Right hindlimb (tissue), 1 donor: ENCODE data around the gene CCDC85B.
"Not testable (repeated sequence)": the region's sequence is repeated elsewhere in the genome, so short reads cannot be mapped to it uniquely, and the experiment has no call there.

Experiments used
- DNase-seq: peaks from one replicate; pipeline ENCODE4 v3.0.0-alpha.2; 2018

CCDC85B gene

GRCh38 chr11:65887723-65888162 is 2.7 kb upstream of the CCDC85B start:
- no peak for DNase-seq

DNA sequence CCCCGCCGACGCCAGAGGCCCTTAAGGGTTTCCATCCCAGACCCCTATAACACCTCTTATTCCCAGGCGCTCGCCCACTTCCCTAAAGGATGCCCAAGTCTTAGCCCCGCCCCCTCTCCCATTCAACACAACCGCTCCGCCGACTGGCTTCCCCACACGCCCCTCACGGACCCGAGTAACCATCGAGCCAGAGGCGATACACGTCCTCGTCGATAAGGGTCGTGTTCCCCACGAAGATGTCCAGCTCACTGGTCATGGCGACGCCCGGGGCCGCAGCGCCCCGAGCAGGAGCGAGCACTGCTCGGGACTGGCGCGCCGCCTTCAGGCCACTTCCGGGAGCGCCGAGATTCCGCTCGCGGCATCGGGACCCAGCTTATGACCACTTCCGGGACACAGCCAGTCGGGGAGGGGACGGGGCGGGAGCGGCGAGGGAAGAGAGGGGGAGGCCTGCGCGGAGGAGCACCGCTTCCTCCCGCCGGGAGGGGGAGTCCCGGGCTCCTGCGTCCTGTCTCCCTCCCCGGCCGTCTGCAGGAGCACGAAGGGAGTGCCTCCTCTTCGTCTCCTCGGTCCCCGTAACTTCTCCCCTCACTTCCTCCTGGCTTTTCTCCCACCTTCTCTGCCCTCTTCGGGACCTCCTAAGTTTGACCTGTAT is 2.2 kb upstream of the CCDC85B start, which contains the start of gene FIBP:
Gene FIBP, minus strand, starts transcription at position 309 of the 652 bp plus-strand sequence. Its CDS starts 53 bp downstream, at position 256.
- peak; percentile 99 for DNase-seq

DNA sequence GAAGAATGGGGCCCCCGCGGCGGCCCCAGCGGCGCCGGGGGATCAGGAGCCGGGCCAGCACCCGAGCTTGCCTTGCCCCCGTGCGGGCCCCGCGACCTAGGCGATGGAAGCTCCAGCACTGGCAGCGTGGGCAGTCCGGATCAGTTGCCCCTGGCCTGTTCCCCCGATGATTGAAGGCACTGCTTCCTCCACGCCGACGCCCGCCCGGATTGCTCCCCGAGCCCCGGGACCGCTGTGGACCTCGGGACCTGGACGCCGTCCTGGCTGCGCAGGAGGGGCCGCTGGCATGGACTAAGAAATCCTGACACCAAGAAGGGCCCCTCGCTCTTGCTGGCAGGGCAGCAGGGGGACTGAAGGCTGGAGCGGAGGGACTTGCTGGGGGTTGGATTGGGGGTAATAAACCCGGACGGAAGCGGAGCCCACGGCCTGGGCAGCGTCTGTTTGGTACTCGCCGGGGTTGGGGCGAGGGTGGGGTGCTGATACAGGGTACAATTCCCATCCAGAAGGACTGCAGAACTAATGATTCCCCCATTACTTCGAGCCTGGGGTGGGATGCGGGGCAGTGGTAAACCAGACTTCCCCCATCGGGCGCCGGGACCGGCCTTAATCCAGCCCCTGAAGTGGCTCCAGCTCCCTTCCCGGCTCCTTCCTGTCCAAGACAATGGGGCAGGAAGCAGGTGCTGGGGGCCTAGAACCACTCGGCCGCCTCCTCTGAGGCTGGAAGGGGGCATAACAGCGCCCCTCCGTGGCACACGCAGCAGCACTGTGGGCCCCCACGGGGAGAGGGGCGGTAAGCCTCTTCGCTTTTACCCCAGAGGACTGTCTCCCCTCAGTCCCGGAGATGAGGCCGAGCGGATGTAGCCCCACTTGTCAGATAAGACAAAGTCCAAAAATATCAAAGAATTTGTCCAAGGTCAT is 1.0 kb downstream of the CCDC85B start:
- peak; percentile 54 for DNase-seq

DNA sequence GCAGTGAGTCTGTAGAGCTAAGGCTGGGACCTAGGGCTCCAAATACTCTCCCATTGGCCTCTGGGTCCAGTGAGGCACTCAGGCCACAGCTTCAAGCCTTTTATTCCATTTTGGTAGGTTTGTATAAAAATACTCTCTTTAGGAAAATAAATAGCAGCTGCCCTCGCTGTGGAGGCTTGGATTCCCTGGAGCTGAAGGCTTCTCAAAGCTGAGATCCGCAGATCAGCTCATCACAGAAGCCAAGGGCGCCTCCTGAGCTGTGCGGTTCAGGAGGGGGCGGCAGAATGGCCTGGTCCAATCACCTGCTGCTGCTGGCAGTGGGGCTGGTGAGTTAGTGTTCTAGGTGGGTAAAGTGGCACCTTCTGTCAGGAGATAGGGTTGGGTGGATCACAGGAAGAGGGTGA is 1.7 kb downstream of the CCDC85B start:
- not testable (repeated sequence) for DNase-seq

DNA sequence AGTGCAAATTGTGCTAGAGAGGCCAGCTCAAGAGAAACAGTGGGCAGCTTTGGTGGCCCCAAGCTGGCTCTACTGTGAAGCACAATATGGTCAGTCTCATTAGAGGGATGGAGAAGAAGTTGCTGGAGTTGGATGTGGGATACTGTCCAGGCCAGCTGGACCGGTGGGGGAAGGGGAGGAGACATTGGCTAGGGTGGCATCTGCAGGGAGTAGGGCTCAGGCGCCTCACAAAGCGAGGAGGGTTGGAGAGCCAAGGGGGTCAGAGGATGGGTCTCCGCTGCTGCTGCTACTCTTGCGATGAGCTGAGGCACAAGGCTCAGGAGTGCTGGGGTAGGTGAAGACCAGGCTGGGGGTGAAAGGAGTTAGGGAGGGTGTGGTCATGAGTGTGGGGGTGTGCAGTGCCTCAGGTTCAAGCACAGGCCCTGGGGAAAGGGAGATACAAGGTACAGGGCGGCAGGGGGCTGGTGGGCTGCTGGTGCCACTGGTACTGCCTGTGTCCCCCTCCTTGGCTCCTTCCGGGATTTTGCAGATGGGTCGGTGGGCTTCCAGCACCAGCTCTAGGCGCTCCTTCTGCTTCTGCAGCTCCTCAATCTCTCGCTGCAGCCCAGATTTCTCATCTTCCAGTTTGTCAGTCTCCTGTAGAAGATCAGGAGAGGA is 2.3 kb downstream of the CCDC85B start:
- peak; percentile 21 for DNase-seq

DNA sequence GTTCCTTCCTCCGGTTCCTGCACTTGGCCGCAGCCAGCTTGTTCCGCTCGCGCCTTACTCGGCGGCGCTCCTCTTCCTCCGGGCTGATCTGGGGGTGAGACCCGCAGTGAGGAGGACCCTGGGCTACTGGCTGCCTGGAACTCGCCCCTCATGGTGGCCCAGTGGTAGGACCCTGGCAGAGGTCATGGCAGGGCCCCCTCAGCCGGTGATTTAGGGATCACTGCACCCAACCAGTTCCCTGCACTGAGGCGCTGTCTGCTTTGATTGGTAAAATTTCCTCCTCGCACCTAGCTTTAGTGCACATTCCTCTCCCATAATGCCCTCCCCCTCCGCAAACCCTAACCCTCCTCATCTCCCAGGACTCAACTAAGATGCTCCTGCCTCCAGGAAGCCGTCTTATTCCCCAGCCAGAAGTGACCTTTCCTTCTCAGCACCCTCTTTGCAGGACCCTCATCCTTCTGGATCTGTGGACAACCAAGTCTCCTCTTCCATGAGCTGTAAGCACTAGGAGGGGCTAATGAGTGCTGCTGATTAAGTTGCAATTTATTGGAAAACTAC is 3.6 kb downstream of the CCDC85B start:
- peak; percentile 19 for DNase-seq

DNA sequence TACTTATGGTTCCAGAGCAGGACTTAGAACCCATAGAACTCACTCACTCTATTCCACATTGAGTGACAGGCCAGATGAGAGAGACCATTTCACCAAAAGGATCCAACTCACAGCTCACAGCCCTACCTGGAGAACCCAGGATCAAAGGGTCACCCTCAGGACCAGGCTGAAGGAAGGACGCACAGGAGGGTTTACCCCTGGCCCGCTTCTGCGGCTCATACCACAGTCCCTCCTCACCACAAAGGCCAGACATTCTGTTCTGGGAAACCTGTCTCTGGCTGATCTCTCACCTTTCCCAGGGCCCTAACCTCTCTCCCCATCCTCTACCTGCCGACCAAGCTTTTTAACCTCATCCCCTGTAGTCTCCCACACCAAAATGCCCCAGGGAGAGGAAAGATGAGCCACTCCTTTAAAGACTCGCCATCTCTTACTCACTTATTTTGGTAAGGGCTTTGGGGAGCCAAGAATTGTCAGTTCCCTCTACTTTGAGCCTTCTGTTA is 5.1 kb downstream of the CCDC85B start:
- no peak for DNase-seq

DNA sequence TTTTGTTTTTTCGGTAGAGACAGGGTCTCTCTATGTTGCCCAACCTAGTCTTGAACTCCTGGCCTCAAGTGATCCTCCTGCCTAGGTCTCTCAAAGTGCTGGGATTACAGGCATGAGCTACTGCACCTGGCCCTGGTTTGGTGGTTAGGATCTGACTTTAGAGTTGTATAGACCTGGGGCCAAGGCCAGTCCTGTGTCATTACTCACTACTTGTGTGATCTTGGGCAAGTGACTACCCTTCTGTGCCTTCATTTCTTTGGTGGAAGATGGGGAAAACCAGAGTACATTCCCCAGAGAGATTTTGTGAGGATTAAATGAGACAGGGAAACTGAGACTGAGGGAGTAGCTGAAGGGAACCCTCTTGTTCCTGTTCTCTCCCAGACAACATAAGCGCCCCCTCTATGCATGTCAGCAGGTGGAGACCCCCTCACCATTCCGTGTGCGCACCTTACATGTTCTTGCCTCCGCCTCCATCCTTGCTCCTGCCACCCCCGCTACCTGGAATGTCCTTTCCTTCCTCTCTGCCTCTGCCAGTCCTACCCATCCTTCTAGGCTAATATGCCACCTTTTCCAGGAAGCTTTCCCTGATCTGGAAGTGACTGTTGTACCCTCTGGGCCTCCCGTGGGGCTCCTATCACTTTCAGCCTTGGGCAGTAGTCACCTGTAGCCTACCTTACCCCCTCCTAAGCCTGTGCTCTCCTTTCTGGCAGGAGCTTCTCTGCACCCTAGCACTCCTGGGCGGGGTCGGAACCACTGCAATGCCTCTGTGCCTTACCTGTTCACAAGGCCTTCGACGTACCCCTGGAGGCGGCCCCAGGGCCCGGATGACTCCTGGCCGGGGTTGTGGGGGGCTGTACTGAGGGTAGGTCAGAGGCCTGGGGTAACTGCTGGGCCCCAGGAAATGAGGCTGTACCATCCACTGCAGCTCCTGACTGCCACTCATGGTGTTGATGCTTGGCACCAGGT is 5.8 kb downstream of the CCDC85B start:
- no peak for DNase-seq

DNA sequence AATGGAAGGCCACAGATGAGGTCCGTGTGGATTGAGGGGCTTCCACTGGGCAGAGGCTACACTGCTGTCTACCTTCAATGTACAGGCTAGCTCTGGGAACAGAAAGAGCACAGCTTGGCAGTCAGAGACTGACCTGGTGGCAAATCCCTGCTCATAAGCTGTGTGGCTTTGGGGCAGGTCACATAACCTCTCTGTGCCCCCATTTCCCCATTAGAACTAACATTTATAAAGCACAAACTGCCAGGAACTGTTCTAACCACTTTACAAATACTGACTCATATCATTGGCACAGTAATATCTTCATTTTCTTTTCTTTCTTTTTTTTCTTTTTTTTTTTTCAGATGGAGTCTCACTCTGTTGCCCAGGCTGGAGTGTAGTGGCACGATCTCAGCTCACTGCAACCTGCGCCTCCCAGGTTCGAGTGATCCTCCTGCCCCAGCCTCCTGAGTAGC is 6.6 kb downstream of the CCDC85B start:
- no peak for DNase-seq

DNA sequence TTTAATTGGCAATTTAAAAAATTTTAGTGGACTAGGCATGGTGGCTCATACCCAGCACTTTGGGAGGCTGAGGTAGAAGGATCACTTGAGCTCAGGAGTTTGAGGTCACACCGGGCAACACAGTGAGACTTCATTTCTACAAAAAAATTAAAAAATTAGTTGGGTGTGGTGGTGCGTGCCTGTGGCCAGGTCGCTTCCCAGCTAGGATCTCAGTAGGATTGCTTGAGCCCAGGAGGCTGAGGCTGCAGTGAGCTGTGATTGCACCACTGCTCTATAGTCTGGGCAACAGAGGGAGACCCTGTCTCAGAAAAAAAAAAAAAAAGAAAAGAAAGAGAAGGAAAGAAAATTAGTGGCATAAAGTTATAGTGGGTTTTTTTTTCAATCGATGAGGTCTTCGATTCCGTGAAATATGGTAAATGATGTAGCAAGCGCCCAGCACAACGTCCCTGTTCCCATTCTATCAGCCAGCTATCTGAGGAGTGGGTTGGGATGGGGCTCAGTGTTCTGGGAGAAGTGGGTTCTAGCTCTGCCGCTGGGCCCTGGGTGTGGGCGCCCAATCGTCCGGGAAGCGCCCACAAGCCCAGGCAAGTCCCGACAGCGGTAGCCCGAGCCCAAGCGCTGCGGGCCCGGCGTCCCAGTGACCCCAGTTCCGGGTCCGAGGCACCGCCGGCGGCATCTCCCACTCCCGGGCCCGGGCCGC is 8.3 kb downstream of the CCDC85B start:
- DNase-seq: no peak

DNA sequence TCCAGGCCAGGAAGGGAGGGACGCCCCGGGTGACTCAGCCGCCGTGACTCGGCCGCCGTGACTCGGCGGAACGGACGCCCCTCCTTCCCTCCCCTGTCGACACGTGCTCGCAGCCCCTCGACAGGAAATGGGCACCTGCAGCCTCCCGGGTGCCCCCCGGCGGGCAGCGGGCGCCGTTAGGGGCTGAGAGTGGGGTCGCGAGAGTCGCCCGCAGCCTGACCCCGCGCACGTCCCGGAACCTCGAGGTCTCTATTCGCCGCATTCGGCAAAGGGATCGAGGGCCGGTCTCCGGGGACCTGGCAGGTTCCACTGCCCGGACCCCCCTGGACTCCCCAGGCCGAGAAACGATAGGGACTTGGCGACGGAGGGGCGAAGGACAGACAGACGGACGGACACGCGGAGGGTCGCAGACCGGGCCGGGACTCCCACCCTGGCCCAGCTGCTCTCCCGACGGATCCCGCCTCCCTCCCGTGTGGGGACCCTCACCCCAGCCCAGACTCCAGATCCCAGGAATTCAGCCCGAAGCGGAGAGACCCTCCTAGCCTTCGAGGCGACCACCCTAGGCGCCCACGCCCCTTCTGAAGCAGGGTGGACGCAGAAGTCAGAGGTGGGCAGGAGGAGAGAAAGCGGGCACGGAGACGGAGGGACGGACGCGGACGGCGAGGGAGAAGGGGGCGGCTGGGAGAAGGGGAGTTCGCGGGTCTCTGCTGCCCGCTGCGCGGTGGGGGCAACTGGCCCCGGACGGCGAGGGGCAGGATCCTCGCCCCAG is 9.1 kb downstream of the CCDC85B start:
- peak; percentile 34 for DNase-seq

- DNase-seq: peak; percentile 70
Observed at GRCh38 chr11:65900125-65900898, 9.8 kb downstream of the CCDC85B start, which contains the start of gene FOSL1. TSS of gene FOSL1 (minus strand) at chr11:65900388. CDS start at chr11:65900339, 49 bp downstream.

DNA sequence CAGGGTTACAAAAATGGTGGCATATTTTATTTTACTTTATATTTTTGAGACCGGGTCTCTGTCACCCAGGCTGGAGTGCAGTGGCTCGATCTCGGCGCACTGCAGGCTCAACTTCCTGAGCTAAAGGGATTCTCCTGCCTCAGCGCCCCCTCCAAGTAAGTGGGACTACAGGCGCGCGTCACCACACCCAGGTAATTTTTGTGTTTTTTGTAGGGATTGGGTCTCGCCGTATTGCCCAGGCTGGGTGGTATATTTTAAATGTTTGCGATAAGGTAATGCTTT is 10.4 kb downstream of the CCDC85B start:
- no peak for DNase-seq

GRCh38 chr11:65903068-65903481 is 12.6 kb downstream of the CCDC85B start:
- no peak for DNase-seq

- DNase-seq: no peak
Observed at GRCh38 chr11:65903715-65904114, 13.2 kb downstream of the CCDC85B start.

GRCh38 chr11:65906602-65907001 is 16.1 kb downstream of the CCDC85B start:
- no peak for DNase-seq

GRCh38 chr11:65907878-65908277 is 17.4 kb downstream of the CCDC85B start:
- DNase-seq: no peak

GRCh38 chr11:65911682-65912568 is 21.5 kb downstream of the CCDC85B start:
- DNase-seq: peak; percentile 76
